ENCODE data around the gene SNCB. TPM values are rescaled to one million over a fixed set of nuclear protein-coding genes. Genes with fewer than 3 reads are reported as not detected.

The SNCB gene
- total and polyA plus RNA-seq, 2 of the 13 experiments (the other 11 are each of a cell fraction or from before 2014, with no cell fraction given) = not detected

- TF ChIP-seq ZBTB33 (CRISPR knock-in tag; IDR thresholded peaks at IDR 0.05) (no peak), GATA4 (IDR thresholded peaks at IDR 0.05; ENCODE audit: borderline replicate concordance, low read depth) (no peak)
These were observed 27.8 kb upstream of the SNCB start (continued) for GRCh38 chr5:176658007-176658599.

GRCh38 chr5:176656467-176656990 lies 26.2 kb upstream of the SNCB start:
- no peak for DNase-seq (ENCODE audit: low spot score)
- H3K4me1 ChIP-seq (ENCODE audit: insufficient read depth, low read length) = peaks cover 14% of the 10 kb centered on the region
- no peak for TF ChIP-seq MXD4 (CRISPR knock-in tag; IDR thresholded peaks at IDR 0.05)
- no peak for TF ChIP-seq ZNF101 (CRISPR knock-in tag; IDR thresholded peaks at IDR 0.05; ENCODE audit: borderline replicate concordance, low read depth)
- no peak for TF ChIP-seq FOXO1 (CRISPR knock-in tag; IDR thresholded peaks at IDR 0.05)
- no peak for TF ChIP-seq ZNF75D (CRISPR knock-in tag; IDR thresholded peaks at IDR 0.05; ENCODE audit: borderline replicate concordance)
- no peak for TF ChIP-seq RELA (CRISPR knock-in tag; IDR thresholded peaks at IDR 0.05)
- TF ChIP-seq ZBTB37 (CRISPR knock-in tag; IDR thresholded peaks at IDR 0.05) = no peak
- TF ChIP-seq SIN3A (IDR thresholded peaks at IDR 0.05; ENCODE audit: borderline replicate concordance, low read depth, low read length) = no peak
- no peak for TF ChIP-seq ZNF691 (CRISPR knock-in tag; IDR thresholded peaks at IDR 0.05; ENCODE audit: borderline replicate concordance, low read depth)
- H3K27me3 ChIP-seq (ENCODE audit: control insufficient read depth in 1 of 2, insufficient read depth in 2 of 2, low read length in 2 of 2) = peaks cover 0 to 1% of the 10 kb centered on the region in 2 experiments; a peak in 2 of 5 replicates
- no peak overlapping the region for H2AFZ ChIP-seq (ENCODE audit: low read length)
- H3K4me3 ChIP-seq (replicated peaks in 1 of 3; ENCODE audit: insufficient read depth in 1 of 3, low read depth in 2 of 3, low read length in 3 of 3) = no peak overlapping the region
- CTCF ChIA-PET (ENCODE audit: low intra/inter-chr PET ratio, low total read pairs) = no interaction called here
- POLR2A ChIA-PET = no interaction called here
- ATAC-seq = no peak
- intact Hi-C loops (cut with micrococcal nuclease; ENCODE audit: unreplicated experiment) = loop anchor here (5.0 kb wide), 1 partner anchor 156 kb away; the partner anchor contains the start of gene UNC5A
- no peaks in the 10 kb centered on the region for H3K79me2 ChIP-seq (ENCODE audit: insufficient read depth, low read length)
- H3K36me3 ChIP-seq (replicated peaks in 1 of 2; ENCODE audit: control insufficient read depth in 1 of 2, insufficient read depth in 2 of 2, low read length in 2 of 2) = no peaks in the 10 kb centered on the region; a peak in 1 of 5 replicates
- H4K20me1 ChIP-seq (ENCODE audit: insufficient read depth, low read length) = no peaks in the 10 kb centered on the region
- H3K9me3 ChIP-seq (ENCODE audit: low read length) = no peaks in the 10 kb centered on the region
- H3K27ac ChIP-seq (ENCODE audit: extremely low read length, insufficient read depth, low read length) = no peak overlapping the region
- H3K9ac ChIP-seq (ENCODE audit: insufficient read depth, low read depth, low read length) = no peak overlapping the region
- in situ Hi-C loops (cut with HindIII; ENCODE audit: extremely low pct_ligation_motif_present, low pct_unique_long_range_greater_than_20kb) = no loop called here
- no peak overlapping the region for H3K4me2 ChIP-seq (ENCODE audit: low read depth, low read length)
- no peak for FAIRE-seq
- 92% methylated on average over 9 of the region's 13 CpGs for whole genome bisulfite sequencing (ENCODE audit: low lambda C conversion rate)
- no TSS peak for BruUV-seq (replicated peaks)
